ENCODE results near the gene UNK.
"Not testable (repeated sequence)": the region's sequence is repeated elsewhere in the genome, so short reads cannot be mapped to it uniquely, and the experiment has no call there.

DNA sequence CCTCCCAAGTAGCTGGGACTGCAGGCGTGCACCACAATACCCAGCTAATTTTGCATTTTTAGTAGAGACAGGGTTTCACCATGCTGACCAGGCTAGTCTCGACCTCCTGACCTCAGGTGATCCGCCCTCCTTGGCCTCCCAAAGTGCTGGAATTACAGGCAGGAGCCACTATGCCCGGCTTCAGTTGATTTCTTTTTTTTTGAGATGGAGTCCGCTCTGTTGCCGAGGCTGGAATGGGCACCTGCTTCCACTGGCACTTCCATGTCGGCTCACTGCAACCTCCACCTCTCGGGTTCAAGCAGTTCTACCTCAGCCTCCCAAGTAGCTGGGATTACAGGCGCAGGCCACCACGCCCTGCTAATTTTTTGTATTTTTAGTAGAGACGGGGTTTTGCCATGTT, 26.1 kb downstream of the UNK start:
- TF ChIP-seq POLR2AphosphoS2 (conservative IDR thresholded peaks at IDR 0.05; ENCODE audit: low read length); POLR2A (IDR thresholded peaks at IDR 0.05; ENCODE audit: low read length); HOXB13 (CRISPR knock-in tag; IDR thresholded peaks at IDR 0.05; ENCODE audit: low read depth): not testable (repeated sequence)
